ENCODE results near the gene GUK1. TPM values are rescaled to one million over a fixed set of nuclear protein-coding genes. Genes with fewer than 3 reads are reported as not detected.

GUK1 gene
- total and polyA plus RNA-seq, 2 of the 8 experiments (the other 6 are each of a cell fraction or from before 2014, with no cell fraction given), result 68.5 to 183 TPM

GRCh38 chr1:228165372-228166169 lies 25.5 kb downstream of the GUK1 start, which contains the start of gene IBA57 (continued):
- TF ChIP-seq SIX5 (IDR thresholded peaks at IDR 0.05; ENCODE audit: low read depth, low read length), result no peak
- no peak; a peak in 2 of 4 replicates for TF ChIP-seq RAD21 (IDR thresholded peaks at IDR 0.05 in 1 of 2, conservative IDR thresholded peaks at IDR 0.05 in 1 of 2; ENCODE audit: low read depth in 2 of 2, low read length in 2 of 2)
- TF ChIP-seq BRCA1 (IDR thresholded peaks at IDR 0.05; ENCODE audit: low read depth, low read length), result no peak
- no peak for TF ChIP-seq BCL11A (IDR thresholded peaks at IDR 0.05; ENCODE audit: low read depth in 2 of 2, low read length in 2 of 2)
- TF ChIP-seq YY1 (IDR thresholded peaks at IDR 0.05; ENCODE audit: low read depth, low read length), result peak; percentile 94
- TF ChIP-seq RFX5 (IDR thresholded peaks at IDR 0.05; ENCODE audit: borderline replicate concordance, low read depth, low read length), result no peak
- TF ChIP-seq EGR1 (IDR thresholded peaks at IDR 0.05; ENCODE audit: borderline replicate concordance, low read depth, low read length), result no peak
- peak; percentile 31; the same call in 1 of the 2 replicates for TF ChIP-seq FOSL1 (IDR thresholded peaks at IDR 0.05; ENCODE audit: insufficient read depth, low read depth, low read length)
- TF ChIP-seq POLR2AphosphoS5 (IDR thresholded peaks at IDR 0.05; ENCODE audit: low read depth, low read length), result peak; percentile 81
- no peak for TF ChIP-seq CHD2 (IDR thresholded peaks at IDR 0.05; ENCODE audit: low read length)
- no peak for TF ChIP-seq CTBP2 (IDR thresholded peaks at IDR 0.05; ENCODE audit: borderline replicate concordance, insufficient read depth, insufficient read length, low read length)
- TF ChIP-seq ATF3 (IDR thresholded peaks at IDR 0.05; ENCODE audit: insufficient read depth, low read depth, low read length), result no peak
- TF ChIP-seq RXRA (IDR thresholded peaks at IDR 0.05; ENCODE audit: insufficient read depth, low read depth, low read length), result no peak
- TF ChIP-seq CEBPB (IDR thresholded peaks at IDR 0.05; ENCODE audit: low read depth, low read length), result no peak
- TF ChIP-seq ATF2 (IDR thresholded peaks at IDR 0.05; ENCODE audit: low read length), result peak; percentile 67; the same call in 1 of the 2 replicates
- no peak for TF ChIP-seq CBX5 (IDR thresholded peaks at IDR 0.05; ENCODE audit: low read depth, low read length)
- TF ChIP-seq MAX (IDR thresholded peaks at IDR 0.05), result peak; percentile 89
- TF ChIP-seq ASH2L (IDR thresholded peaks at IDR 0.05; ENCODE audit: low read length), result no peak
- TF ChIP-seq CBX8 (IDR thresholded peaks at IDR 0.05; ENCODE audit: borderline replicate concordance, low read depth, low read length), result no peak
- peak; percentile 97 for TF ChIP-seq JUND (IDR thresholded peaks at IDR 0.05; ENCODE audit: low read length)
- peak; percentile 88 for TF ChIP-seq TBP (IDR thresholded peaks at IDR 0.05; ENCODE audit: low read depth, low read length)
- no peak for TF ChIP-seq MAFK (IDR thresholded peaks at IDR 0.05; ENCODE audit: low read depth, low read length)
- TF ChIP-seq CHD1 (IDR thresholded peaks at IDR 0.05; ENCODE audit: low read depth, low read length), result no peak
